Mesendoderm (in vitro differentiated cells): ENCODE data around the gene VTI1A.

Experiments used
- DNase-seq: peaks from one replicate; pipeline ENCODE4 v3.0.0; 2013
- H2AK5ac ChIP-seq: 2 replicates; pipeline ENCODE4 v1.6.1; 2013; ENCODE audit warnings: low read length, inconsistent platforms
- H2BK120ac ChIP-seq: 2 replicates; pipeline ENCODE4 v1.6.1; 2013; ENCODE audit warnings: low read depth, mild to moderate bottlenecking, low read length, moderate library complexity, mixed read lengths
- H2BK15ac ChIP-seq: replicated peaks from 2 replicates; pipeline ENCODE4 v1.6.1; 2013; ENCODE audit warnings: low read depth, mild to moderate bottlenecking, moderate library complexity
- H2BK5ac ChIP-seq: 2 replicates; pipeline ENCODE4 v1.6.1; 2013; ENCODE audit warnings: low read length, inconsistent platforms
- H3K18ac ChIP-seq: 2 replicates; pipeline ENCODE4 v1.6.1; 2013; ENCODE audit warnings: mild to moderate bottlenecking, low read length, mixed read lengths
- H3K23ac ChIP-seq: one replicate; pipeline ENCODE4 v1.6.1; 2013; ENCODE audit warnings: low read length
- H3K27ac ChIP-seq: 2 replicates; pipeline ENCODE4 v1.5.1; 2013; ENCODE audit warnings: low read depth, mild to moderate bottlenecking, inconsistent platforms, low read length, moderate library complexity
- H3K27me3 ChIP-seq: 2 replicates; pipeline ENCODE4 v1.6.1; 2013; ENCODE audit warnings: low read length, control low read depth, mild to moderate bottlenecking, inconsistent platforms; ENCODE audit not compliant: insufficient read depth, poor library complexity
- H3K36me3 ChIP-seq: 2 replicates; pipeline ENCODE4 v1.6.1; 2013; ENCODE audit warnings: low read length, inconsistent platforms; ENCODE audit not compliant: control insufficient read depth, insufficient read depth
- H3K4ac ChIP-seq: one replicate; pipeline ENCODE4 v1.6.1; 2013; ENCODE audit warnings: low read depth, mild to moderate bottlenecking, low read length, moderate library complexity
- H3K4me1 ChIP-seq: 2 replicates; pipeline ENCODE4 v1.6.1; 2013; ENCODE audit warnings: low read depth, low read length, inconsistent platforms; ENCODE audit not compliant: control insufficient read depth
- H3K4me2 ChIP-seq: 2 replicates; pipeline ENCODE4 v1.6.1; 2013; ENCODE audit warnings: low read length
- H3K4me3 ChIP-seq: 2 replicates; pipeline ENCODE4 v1.5.1; 2013; ENCODE audit warnings: mild to moderate bottlenecking, low read length
- H3K56ac ChIP-seq: one replicate; pipeline ENCODE4 v1.6.1; 2013; ENCODE audit warnings: low read length
- H3K79me1 ChIP-seq: 2 replicates; pipeline ENCODE4 v1.6.1; 2013; ENCODE audit warnings: low read length, inconsistent platforms
- H3K79me2 ChIP-seq: 2 replicates; pipeline ENCODE4 v1.6.1; 2013; ENCODE audit warnings: mild to moderate bottlenecking, low read length; ENCODE audit not compliant: control insufficient read depth, insufficient read depth
- H3K9ac ChIP-seq: 2 replicates; pipeline ENCODE4 v1.6.1; 2013; ENCODE audit warnings: low read length, inconsistent platforms
- H4K5ac ChIP-seq: one replicate; pipeline ENCODE4 v1.6.1; 2013; ENCODE audit warnings: low read length
- H4K8ac ChIP-seq: one replicate; pipeline ENCODE4 v1.6.1; 2013; ENCODE audit warnings: low read depth, mild to moderate bottlenecking, control low read depth, low read length, moderate library complexity
- WGBS: extraction: QIAGEN DNeasy Blood & Tissue Kit; methylation state at CpG from one replicate; pipeline ENCODE4 v1.1.7; 2013; ENCODE audit warnings: low lambda C conversion rate, missing lambda C conversion rate; ENCODE audit not compliant: insufficient coverage; ENCODE audit errors: extremely low coverage; 5-methylcytosine and 5-hydroxymethylcytosine counted together

The VTI1A gene

GRCh38 chr10:112526906-112527305 is 79.9 kb downstream of the VTI1A start:
- H3K4me1 ChIP-seq = no peaks in the 10 kb centered on the region

GRCh38 chr10:112528235-112528634 is 81.2 kb downstream of the VTI1A start:
- no CpG with 5 or more reads among the region's 1 CpG for WGBS
- no peaks in the 10 kb centered on the region for H3K4me1 ChIP-seq

More at GRCh38 chr10:112526906-112527305, 79.9 kb downstream of the VTI1A start:
- Histone ChIP-seq H2BK120ac (no peak overlapping the region), H4K5ac (no peak overlapping the region), H3K18ac (no peak overlapping the region), H3K4me2 (no peak overlapping the region), H3K23ac (no peak overlapping the region), H3K4ac (no peak overlapping the region), H3K4me3 (no peak overlapping the region), H3K9ac (no peak overlapping the region), H3K79me2 (no peaks in the 10 kb centered on the region), H3K27me3 (no peaks in the 10 kb centered on the region), H3K27ac (no peak overlapping the region), H3K79me1 (no peaks in the 10 kb centered on the region), H2BK5ac (no peak overlapping the region), H3K56ac (no peak overlapping the region), H2BK15ac (no peak overlapping the region), H2AK5ac (no peak overlapping the region), H4K8ac (no peak overlapping the region), H3K36me3 (no peaks in the 10 kb centered on the region)
- WGBS = no CpG with 5 or more reads among the region's 10 CpGs
- DNase-seq = peak; percentile 67

GRCh38 chr10:112531421-112531820 is 84.4 kb downstream of the VTI1A start:
- Histone ChIP-seq H3K18ac (no peak overlapping the region), H4K5ac (no peak overlapping the region), H3K4me1 (peaks cover 4% of the 10 kb centered on the region), H3K36me3 (no peaks in the 10 kb centered on the region), H2BK120ac (no peak overlapping the region), H3K4ac (no peak overlapping the region), H2AK5ac (no peak overlapping the region), H3K27me3 (no peaks in the 10 kb centered on the region), H3K9ac (no peak overlapping the region), H3K56ac (no peak overlapping the region), H3K79me1 (no peaks in the 10 kb centered on the region), H3K79me2 (no peaks in the 10 kb centered on the region), H3K4me2 (no peak overlapping the region), H2BK5ac (no peak overlapping the region), H3K27ac (no peak overlapping the region), H2BK15ac (no peak overlapping the region), H3K23ac (no peak overlapping the region), H4K8ac (no peak overlapping the region), H3K4me3 (no peak overlapping the region)
- WGBS = no CpG with 5 or more reads among the region's 6 CpGs
- DNase-seq = no peak

More at GRCh38 chr10:112528235-112528634, 81.2 kb downstream of the VTI1A start:
- no peak for DNase-seq
- H3K79me2 ChIP-seq = no peaks in the 10 kb centered on the region
- no peak overlapping the region for H3K23ac ChIP-seq
- no peak overlapping the region for H3K4me3 ChIP-seq
- H3K18ac ChIP-seq = no peak overlapping the region
- H4K5ac ChIP-seq = no peak overlapping the region
- no peak overlapping the region for H3K9ac ChIP-seq
- no peaks in the 10 kb centered on the region for H3K27me3 ChIP-seq
- no peak overlapping the region for H3K56ac ChIP-seq
- H2AK5ac ChIP-seq = no peak overlapping the region
- H4K8ac ChIP-seq = no peak overlapping the region
- H3K27ac ChIP-seq = no peak overlapping the region
- H2BK5ac ChIP-seq = no peak overlapping the region
- H3K79me1 ChIP-seq = no peaks in the 10 kb centered on the region
- H2BK15ac ChIP-seq = no peak overlapping the region
- H2BK120ac ChIP-seq = no peak overlapping the region
- no peak overlapping the region for H3K4me2 ChIP-seq
- H3K4ac ChIP-seq = no peak overlapping the region
- no peaks in the 10 kb centered on the region for H3K36me3 ChIP-seq

- no peak overlapping the region for H3K27ac ChIP-seq
- no CpG with 5 or more reads among the region's 6 CpGs for WGBS
- no peaks in the 10 kb centered on the region for H3K79me1 ChIP-seq
- H2AK5ac ChIP-seq = no peak overlapping the region
- H3K4me1 ChIP-seq = peaks cover 4% of the 10 kb centered on the region
- H4K8ac ChIP-seq = no peak overlapping the region
- H3K4ac ChIP-seq = no peak overlapping the region
- H2BK120ac ChIP-seq = no peak overlapping the region
- H3K36me3 ChIP-seq = no peaks in the 10 kb centered on the region
- H3K23ac ChIP-seq = no peak overlapping the region
- H4K5ac ChIP-seq = no peak overlapping the region
- H2BK5ac ChIP-seq = no peak overlapping the region
- no peaks in the 10 kb centered on the region for H3K79me2 ChIP-seq
- no peak overlapping the region for H3K18ac ChIP-seq
- H3K4me3 ChIP-seq = no peak overlapping the region
- no peak for DNase-seq
- no peak overlapping the region for H3K4me2 ChIP-seq
- H2BK15ac ChIP-seq = no peak overlapping the region
- no peak overlapping the region for H3K9ac ChIP-seq
- H3K56ac ChIP-seq = no peak overlapping the region
- no peaks in the 10 kb centered on the region for H3K27me3 ChIP-seq
Measured at GRCh38 chr10:112532189-112532588, 85.2 kb downstream of the VTI1A start.

DNA sequence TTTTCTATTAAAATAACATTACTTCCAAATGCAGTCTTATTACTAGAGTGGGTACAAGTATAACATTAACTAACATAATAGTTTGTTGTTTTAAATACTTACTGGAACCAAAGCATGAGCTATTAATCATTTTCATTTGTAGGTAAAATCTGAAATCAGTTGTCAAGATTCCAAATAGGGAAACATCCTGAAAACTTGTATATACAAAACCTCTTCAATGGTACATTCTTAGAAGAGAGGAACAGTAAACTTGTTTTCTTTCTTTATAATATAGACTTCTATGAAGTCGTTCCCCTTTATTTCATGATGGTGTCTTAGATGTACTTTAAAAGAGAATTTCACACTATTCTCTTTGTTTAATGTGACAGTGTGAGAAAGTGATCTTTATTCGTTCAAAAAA is 85.9 kb downstream of the VTI1A start:
- no peak overlapping the region for H3K18ac ChIP-seq
- H3K27me3 ChIP-seq = no peaks in the 10 kb centered on the region
- no peaks in the 10 kb centered on the region for H3K36me3 ChIP-seq
- no peak overlapping the region for H3K4me2 ChIP-seq
- H3K79me1 ChIP-seq = no peaks in the 10 kb centered on the region
- WGBS = no CpG with 5 or more reads among the region's 2 CpGs
- no peak overlapping the region for H4K5ac ChIP-seq
- H2BK15ac ChIP-seq = no peak overlapping the region
- H4K8ac ChIP-seq = no peak overlapping the region
- no peak overlapping the region for H3K9ac ChIP-seq
- DNase-seq = no peak
- H3K4ac ChIP-seq = no peak overlapping the region
- H3K4me3 ChIP-seq = no peak overlapping the region
- no peak overlapping the region for H3K27ac ChIP-seq
- peaks cover 4% of the 10 kb centered on the region for H3K4me1 ChIP-seq
- H3K23ac ChIP-seq = no peak overlapping the region
- no peak overlapping the region for H2BK120ac ChIP-seq
- H2AK5ac ChIP-seq = no peak overlapping the region
- H3K56ac ChIP-seq = no peak overlapping the region
- no peak overlapping the region for H2BK5ac ChIP-seq
- H3K79me2 ChIP-seq = no peaks in the 10 kb centered on the region

DNA sequence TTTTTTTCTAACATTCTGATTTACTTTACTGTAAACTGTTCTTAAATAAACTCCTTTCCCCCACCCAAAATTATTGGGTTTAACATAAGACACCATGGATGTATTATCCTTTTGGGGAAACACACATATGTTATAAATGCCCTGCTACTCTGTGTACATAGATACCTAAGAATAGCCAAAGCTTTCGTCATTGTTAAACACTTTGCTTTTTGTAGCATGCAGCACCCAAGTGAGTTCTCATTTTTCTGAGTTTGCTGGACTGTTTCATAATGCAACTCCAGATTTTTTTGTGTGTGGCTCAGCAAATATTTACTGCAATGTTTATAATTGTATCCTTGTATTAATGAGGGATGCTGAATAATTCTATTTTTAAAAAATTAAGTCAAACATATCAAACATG is 86.9 kb downstream of the VTI1A start:
- H3K23ac ChIP-seq = no peak overlapping the region
- no peak overlapping the region for H3K4me3 ChIP-seq
- H3K4me1 ChIP-seq = peaks cover 4% of the 10 kb centered on the region
- H3K4ac ChIP-seq = no peak overlapping the region
- H3K4me2 ChIP-seq = no peak overlapping the region
- no peak overlapping the region for H2AK5ac ChIP-seq
- no peak overlapping the region for H3K18ac ChIP-seq
- H4K5ac ChIP-seq = no peak overlapping the region
- no peak overlapping the region for H3K9ac ChIP-seq
- no peak overlapping the region for H4K8ac ChIP-seq
- WGBS = no CpG with 5 or more reads among the region's 1 CpG
- H3K79me1 ChIP-seq = no peaks in the 10 kb centered on the region
- H2BK5ac ChIP-seq = no peak overlapping the region
- H2BK15ac ChIP-seq = no peak overlapping the region
- no peaks in the 10 kb centered on the region for H3K79me2 ChIP-seq
- H3K56ac ChIP-seq = no peak overlapping the region
- no peak for DNase-seq
- no peak overlapping the region for H2BK120ac ChIP-seq
- no peaks in the 10 kb centered on the region for H3K36me3 ChIP-seq
- no peak overlapping the region for H3K27ac ChIP-seq
- no peaks in the 10 kb centered on the region for H3K27me3 ChIP-seq
